ENCODE results near the gene KDF1. TPM values are rescaled to one million over a fixed set of nuclear protein-coding genes. Genes with fewer than 3 reads are reported as not detected.

Gene KDF1
- total and polyA plus RNA-seq, 2 of the 13 experiments (the other 11 are each of a cell fraction or from before 2014, with no cell fraction given), result 1.9 to 4.9 TPM

DNA sequence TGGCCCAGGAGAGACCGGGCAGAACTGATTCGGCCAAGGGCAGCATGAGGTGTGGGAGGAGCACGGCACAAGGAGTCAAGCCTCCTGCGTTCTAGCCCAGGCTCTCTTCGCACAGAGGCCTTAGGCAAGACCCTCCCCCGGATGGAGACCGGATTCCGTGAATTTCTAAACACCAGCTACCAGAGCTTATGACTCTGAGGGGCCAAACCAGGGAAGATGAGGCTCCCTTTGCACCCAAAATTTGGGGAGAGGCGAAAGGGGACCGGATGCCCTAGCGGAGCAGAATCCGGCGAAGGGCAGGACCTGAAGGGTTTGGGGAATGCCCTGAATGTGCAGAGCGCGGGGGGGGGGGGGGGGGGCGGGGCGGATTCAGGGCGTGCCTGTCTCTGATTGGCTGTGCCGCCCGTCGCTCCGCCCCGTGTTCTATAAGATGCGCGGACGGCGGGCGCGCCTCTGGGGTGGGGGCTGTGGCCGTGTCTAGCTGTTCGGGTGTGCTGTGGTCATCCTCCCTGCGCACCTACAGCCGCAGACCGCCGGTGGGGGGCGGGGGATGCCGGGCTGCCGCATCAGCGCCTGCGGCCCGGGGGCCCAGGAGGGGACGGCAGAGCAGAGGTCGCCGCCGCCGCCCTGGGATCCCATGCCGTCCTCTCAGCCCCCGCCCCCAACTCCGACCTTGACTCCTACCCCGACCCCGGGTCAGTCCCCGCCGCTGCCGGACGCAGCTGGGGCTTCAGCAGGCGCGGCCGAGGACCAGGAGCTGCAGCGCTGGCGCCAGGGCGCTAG is 33.2 kb upstream of the KDF1 start, which contains the start of gene TRNP1 (continued):
- TF ChIP-seq, protein P1, sequence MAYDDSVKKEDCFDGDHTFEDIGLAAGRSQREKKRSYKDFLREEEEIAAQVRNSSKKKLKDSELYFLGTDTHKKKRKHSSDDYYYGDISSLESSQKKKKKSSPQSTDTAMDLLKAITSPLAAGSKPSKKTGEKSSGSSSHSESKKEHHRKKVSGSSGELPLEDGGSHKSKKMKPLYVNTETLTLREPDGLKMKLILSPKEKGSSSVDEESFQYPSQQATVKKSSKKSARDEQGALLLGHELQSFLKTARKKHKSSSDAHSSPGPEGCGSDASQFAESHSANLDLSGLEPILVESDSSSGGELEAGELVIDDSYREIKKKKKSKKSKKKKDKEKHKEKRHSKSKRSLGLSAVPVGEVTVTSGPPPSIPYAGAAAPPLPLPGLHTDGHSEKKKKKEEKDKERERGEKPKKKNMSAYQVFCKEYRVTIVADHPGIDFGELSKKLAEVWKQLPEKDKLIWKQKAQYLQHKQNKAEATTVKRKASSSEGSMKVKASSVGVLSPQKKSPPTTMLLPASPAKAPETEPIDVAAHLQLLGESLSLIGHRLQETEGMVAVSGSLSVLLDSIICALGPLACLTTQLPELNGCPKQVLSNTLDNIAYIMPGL (CRISPR knock-in tag; IDR thresholded peaks at IDR 0.05; ENCODE audit: borderline replicate concordance in 1 of 2, low read depth in 1 of 2), result peak; percentile 45 to 63; a peak in 1 of 4 replicates
- TF ChIP-seq ZNF251 (CRISPR knock-in tag; IDR thresholded peaks at IDR 0.05) (no peak), SYNCRIP (IDR thresholded peaks at IDR 0.05; ENCODE audit: insufficient read depth, low read depth, low read length) (no peak), SNRNP70 (IDR thresholded peaks at IDR 0.05; ENCODE audit: low read depth, low read length) (no peak), ZSCAN20 (CRISPR knock-in tag; IDR thresholded peaks at IDR 0.05; ENCODE audit: borderline replicate concordance) (peak; percentile 93; the same call in 1 of the 2 replicates), ZNF546 (CRISPR knock-in tag; conservative IDR thresholded peaks at IDR 0.05) (peak; percentile 70; the same call in 1 of the 2 replicates), ZNF333 (CRISPR knock-in tag; IDR thresholded peaks at IDR 0.05; ENCODE audit: borderline replicate concordance) (peak; percentile 50; the same call in 1 of the 2 replicates), SUZ12 (IDR thresholded peaks at IDR 0.05; ENCODE audit: low read depth, low read length) (no peak), ZNF644 (CRISPR knock-in tag; IDR thresholded peaks at IDR 0.05; ENCODE audit: low read depth) (no peak), RNF2 (conservative IDR thresholded peaks at IDR 0.05; ENCODE audit: low read depth) (no peak), GATAD2A (CRISPR knock-in tag; IDR thresholded peaks at IDR 0.05) (no peak; the same call in 1 of the 2 replicates), ZNF180 (CRISPR knock-in tag; IDR thresholded peaks at IDR 0.05; ENCODE audit: borderline replicate concordance, low read depth) (no peak), CHCHD3 (CRISPR knock-in tag; IDR thresholded peaks at IDR 0.05) (no peak), SOX6 (IDR thresholded peaks at IDR 0.05) (no peak), SOX6 (CRISPR knock-in tag; IDR thresholded peaks at IDR 0.05) (peak; percentile 84), SALL1 (CRISPR knock-in tag; IDR thresholded peaks at IDR 0.05) (peak; percentile 86), ZNF282 (IDR thresholded peaks at IDR 0.05; ENCODE audit: partially characterized antibody) (no peak)
- TF ChIP-seq, protein P2, sequence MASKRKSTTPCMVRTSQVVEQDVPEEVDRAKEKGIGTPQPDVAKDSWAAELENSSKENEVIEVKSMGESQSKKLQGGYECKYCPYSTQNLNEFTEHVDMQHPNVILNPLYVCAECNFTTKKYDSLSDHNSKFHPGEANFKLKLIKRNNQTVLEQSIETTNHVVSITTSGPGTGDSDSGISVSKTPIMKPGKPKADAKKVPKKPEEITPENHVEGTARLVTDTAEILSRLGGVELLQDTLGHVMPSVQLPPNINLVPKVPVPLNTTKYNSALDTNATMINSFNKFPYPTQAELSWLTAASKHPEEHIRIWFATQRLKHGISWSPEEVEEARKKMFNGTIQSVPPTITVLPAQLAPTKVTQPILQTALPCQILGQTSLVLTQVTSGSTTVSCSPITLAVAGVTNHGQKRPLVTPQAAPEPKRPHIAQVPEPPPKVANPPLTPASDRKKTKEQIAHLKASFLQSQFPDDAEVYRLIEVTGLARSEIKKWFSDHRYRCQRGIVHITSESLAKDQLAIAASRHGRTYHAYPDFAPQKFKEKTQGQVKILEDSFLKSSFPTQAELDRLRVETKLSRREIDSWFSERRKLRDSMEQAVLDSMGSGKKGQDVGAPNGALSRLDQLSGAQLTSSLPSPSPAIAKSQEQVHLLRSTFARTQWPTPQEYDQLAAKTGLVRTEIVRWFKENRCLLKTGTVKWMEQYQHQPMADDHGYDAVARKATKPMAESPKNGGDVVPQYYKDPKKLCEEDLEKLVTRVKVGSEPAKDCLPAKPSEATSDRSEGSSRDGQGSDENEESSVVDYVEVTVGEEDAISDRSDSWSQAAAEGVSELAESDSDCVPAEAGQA (IDR thresholded peaks at IDR 0.05; ENCODE audit: low read depth), result no peak
- TF ChIP-seq, protein P2 (CRISPR knock-in tag; IDR thresholded peaks at IDR 0.05; ENCODE audit: borderline replicate concordance), result peak; percentile 82; the same call in 1 of the 2 replicates
- TF ChIP-seq, protein P3, sequence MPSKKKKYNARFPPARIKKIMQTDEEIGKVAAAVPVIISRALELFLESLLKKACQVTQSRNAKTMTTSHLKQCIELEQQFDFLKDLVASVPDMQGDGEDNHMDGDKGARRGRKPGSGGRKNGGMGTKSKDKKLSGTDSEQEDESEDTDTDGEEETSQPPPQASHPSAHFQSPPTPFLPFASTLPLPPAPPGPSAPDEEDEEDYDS (CRISPR knock-in tag; IDR thresholded peaks at IDR 0.05), result peak; percentile 95
